Tongue (tissue), 2 donors: Measurements from ENCODE around the gene DROSHA. TPM values are rescaled to one million over a fixed set of nuclear protein-coding genes. Genes with fewer than 3 reads are reported as not detected.

Experiments
- DNase-seq: peaks from one replicate; pipeline ENCODE4 v3.0.0-alpha.2; 2015
- total RNA-seq: library from RNA; depleted of rRNA; stranded (reverse); fragments of >200 nt; gene quantifications from one replicate; pipeline ENCODE4 v1.2.3, GENCODE V29; 2014

Gene DROSHA
- total RNA-seq, 1 donor from 2014 or later = 48.4 TPM

DNA sequence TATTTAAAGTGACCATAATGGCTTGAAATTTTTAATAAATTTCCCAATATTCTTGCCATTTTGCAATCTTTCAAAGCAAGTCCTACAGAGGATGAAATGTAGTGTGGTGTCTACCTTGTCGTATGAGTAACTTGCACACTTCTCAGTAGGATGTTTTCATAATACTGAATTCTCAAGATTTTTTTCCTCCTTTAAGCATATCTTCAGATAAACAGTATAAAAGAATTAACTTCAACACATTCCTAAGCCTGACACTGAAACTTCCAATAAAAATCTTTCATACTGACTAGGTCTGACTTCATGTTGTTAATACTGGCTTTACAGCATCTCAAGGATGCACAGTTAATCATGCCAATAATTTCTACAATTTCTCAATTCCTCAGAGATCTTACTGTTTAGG lies 62.0 kb downstream of the DROSHA start:
- no peak for DNase-seq

DNA sequence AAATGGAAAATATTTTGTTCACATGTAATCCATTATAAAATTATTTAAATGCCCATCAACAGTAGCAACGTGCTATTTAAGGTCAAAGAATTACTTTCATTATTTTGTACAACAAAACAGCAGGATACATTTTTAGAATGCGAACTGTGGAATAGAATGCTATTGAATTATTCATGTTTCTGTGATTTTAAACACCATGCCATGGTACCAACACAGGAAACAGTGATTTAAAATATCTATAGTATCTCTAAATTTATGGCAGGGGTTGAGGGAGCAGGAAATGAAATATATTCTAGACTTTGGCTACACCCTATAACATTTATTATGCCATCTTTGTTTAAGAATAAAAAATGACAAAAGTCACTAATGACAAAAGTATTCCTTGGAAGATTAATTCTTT lies 62.4 kb downstream of the DROSHA start:
- DNase-seq = no peak

- DNase-seq = no peak
These were observed 66.6 kb downstream of the DROSHA start for GRCh38 chr5:31465291-31465690.

DNA sequence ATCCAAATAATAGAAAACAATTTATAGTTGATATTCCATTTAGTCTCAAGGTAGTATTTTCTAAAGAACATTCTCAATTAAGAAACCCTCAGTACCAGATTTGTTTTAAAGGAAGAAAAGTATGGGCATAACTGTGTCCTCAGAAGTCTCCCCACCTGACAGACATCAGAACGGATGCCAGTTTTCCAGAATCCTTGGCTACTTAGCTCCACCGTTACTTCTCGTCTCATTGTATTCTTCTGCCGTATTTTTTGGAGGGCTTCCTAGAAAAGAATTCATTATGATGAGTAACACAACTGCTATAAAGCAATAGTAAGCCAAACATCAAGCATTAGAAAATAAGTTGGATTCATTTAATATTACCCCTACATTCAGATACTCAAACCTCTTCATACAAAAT lies 67.8 kb downstream of the DROSHA start:
- DNase-seq = no peak

DNA sequence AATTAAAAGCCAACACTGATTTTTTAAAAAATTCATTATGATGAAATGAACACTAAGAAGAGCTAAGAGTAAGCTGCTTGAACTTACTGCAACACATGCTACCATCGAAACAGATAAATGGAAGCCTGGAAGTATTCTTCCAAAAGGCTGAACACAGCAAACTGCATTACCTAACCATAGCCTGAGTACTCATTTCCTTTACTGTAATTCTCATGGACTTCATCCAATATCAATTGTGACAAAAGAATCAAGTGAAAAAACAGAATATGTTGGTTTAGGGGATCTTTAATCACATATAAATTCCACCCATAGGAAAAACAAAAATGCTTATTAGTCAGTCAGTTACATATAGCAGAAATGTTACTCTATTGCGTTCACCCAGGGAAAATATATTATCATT lies 68.5 kb downstream of the DROSHA start:
- DNase-seq = no peak

DNA sequence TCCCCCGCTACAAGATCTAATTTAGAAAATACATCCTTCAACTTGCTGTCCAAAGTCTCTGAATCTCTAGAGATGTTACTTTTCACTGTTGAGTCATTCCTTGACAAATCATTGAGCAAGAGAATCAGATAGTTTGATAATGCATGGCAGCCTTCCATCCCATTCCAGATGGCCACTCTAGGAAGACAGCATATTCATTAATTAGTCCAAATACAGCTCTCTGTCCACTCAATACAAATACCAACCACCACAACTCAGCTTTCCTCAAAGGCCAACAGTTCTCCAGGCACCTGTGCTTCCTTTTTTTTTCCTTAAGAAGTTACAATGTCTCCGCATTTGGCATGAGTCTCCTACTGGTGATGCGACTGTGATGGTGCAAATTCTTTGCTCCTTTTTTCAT lies 72.3 kb downstream of the DROSHA start:
- DNase-seq = no peak

- DNase-seq = no peak
These were observed 76.7 kb downstream of the DROSHA start for GRCh38 chr5:31455172-31455571.

- no peak for DNase-seq
These were observed 78.4 kb downstream of the DROSHA start for GRCh38 chr5:31453522-31453921.

DNA sequence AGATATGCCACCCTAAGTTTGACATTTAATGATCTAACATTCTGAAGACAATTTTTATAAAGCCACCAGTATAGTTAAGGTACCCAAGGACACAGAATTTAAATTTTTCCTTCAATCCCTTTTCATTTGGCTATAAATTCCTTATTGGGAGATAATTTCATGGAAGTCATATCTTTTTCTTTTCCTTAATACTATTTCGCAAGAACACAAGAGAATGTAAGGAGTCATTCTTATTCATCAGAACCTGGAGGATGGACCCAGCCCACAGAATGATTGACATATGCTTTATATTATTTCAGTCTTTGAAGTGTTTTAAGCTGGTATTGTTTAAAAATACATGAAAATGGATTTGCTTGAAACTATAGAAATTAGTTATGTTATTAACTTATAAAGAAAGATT lies 79.6 kb downstream of the DROSHA start:
- DNase-seq = no peak

- DNase-seq = no peak
These were observed 81.9 kb downstream of the DROSHA start for GRCh38 chr5:31449962-31450361.

GRCh38 chr5:31449174-31449573 lies 82.7 kb downstream of the DROSHA start:
- no peak for DNase-seq

DNA sequence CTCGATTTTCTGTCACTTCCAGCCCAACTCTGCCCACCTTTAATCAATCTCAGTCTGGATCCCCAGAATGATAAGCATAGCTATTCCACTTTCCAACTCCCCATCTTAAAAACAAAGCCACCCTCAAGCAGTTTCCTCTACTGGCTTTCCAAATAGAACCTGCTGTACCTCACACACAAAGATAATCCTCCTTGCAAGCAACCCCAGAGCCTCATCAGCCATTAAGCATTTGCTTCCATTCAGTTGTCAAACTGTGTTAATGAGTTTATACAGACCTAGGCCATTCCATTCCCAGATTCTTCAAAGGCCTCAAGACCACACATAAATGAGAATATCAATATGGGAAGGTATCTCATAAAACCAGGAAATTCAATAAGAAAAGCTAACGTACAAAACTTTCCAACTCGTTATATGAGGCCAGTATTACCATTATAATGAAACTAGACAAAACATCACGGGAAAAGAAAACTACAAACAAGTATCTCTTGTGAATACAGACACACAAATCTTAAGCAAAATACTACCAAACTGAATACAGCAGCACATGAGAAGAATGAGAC lies 86.8 kb downstream of the DROSHA start:
- no peak for DNase-seq

- no peak for DNase-seq
These were observed 88.3 kb downstream of the DROSHA start for GRCh38 chr5:31443572-31443971.

DNA sequence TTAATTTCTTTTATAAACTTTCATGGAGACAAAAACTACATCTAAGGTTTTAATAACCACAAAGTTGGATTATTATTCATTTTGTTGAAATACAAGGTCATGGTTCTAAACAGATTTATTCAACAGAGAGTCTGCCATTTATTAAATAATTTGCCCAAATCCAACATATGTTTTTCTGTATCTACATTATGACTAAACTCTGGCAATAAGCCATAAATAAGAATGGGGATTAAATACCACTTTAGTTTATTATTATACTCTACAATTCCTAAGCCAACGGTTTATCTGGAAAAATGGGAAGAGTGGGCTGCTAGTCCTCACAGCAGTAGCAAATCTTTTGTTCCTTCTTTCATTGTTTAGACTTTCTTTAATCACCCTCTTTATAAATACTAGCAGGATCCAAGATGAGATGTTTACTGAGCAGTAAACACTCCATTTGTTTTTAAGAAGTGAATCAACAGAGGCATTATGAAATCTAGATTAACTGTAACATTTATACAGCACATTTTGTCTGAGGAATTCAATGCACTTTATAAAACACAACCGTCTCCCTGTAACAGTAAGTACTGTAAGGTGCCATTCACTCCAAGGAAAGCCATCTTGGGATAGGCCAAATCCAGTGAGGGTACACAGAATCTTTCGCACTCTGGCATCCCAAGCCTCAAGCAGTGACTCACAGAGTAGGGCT lies 89.7 kb downstream of the DROSHA start:
- DNase-seq = peak; percentile 34

GRCh38 chr5:31436851-31437250 lies 95.0 kb downstream of the DROSHA start:
- DNase-seq = no peak

DNA sequence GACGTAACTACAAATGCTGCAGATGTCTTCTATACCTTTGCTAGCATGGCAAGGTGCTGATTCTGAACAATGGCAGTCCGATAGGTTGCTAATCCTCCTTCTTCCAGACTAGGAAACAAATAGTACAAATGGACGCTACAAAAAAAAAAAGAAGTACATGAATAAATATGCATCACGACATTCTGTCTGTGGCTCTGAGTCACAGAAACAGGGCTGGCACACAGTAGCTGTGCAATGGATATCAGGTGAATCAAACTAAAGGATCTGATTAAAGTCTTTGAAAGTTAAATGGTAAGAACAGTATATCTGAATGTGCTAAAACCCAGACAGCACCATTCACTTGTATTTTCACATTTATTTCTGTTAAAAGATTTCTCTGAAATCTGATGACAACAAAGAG lies 96.2 kb downstream of the DROSHA start:
- no peak for DNase-seq

- no peak for DNase-seq
These were observed 97.0 kb downstream of the DROSHA start for GRCh38 chr5:31434898-31435297.

GRCh38 chr5:31433229-31433628 lies 98.7 kb downstream of the DROSHA start:
- DNase-seq = no peak

DNA sequence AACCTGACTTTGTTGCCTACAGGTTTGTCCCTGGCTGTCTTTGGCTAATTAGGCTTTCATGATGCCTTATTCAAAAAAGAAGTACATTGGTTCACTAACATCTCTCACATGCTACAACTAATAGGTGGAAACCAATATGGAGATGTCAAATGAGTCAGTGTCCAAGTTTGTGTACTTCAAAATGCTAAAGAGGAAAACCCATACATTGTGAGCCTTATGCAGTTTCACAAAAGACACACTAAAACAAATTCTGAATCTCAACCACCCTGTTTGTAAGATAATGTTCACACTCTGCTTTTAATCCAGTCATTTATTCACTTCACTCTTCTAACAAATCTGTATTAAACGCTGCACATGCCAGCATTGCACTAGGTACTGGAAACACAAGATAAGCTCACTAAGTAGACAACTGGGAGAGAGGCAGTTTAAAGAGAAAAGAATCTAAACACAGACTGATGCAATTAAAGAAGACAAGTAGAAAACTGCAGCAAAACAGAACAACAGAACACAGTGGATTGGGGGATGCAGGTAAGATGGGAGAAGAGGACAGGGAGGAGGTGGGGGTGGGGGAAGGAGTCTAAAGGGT lies 104.1 kb downstream of the DROSHA start:
- no peak for DNase-seq

DNA sequence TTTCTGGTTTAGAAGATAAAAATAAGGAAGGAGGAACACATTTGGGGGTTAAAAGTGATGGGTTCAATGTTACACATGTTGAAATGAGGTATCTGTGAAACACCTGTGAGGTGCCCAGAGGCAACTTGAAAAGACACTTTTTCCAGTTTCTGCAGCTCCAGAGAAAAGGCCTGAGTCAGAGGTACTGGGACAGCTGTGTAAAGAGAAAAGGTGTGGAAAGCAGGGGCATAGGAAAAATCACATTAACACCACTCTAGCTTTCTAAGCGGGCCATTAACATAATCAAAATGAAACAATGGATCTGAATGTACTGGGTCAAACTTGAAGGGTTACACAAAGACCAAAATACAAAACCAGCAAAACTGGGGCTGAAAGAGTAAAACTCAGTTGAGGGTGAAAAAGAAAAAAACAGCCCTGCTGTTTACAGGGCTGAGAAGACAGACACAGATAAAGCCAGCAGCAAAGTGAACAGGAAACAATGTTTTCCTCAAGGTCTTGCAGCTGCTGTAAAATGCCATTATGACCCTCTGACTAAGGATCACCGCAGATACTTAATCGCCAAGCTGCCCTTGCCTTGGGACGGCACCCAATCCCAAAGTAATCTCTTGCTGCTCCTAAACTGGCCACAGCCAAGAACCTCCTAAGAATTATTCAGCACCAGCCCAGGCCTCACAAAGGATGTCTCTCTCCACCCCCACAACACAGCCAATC lies 104.7 kb downstream of the DROSHA start:
- no peak for DNase-seq

DNA sequence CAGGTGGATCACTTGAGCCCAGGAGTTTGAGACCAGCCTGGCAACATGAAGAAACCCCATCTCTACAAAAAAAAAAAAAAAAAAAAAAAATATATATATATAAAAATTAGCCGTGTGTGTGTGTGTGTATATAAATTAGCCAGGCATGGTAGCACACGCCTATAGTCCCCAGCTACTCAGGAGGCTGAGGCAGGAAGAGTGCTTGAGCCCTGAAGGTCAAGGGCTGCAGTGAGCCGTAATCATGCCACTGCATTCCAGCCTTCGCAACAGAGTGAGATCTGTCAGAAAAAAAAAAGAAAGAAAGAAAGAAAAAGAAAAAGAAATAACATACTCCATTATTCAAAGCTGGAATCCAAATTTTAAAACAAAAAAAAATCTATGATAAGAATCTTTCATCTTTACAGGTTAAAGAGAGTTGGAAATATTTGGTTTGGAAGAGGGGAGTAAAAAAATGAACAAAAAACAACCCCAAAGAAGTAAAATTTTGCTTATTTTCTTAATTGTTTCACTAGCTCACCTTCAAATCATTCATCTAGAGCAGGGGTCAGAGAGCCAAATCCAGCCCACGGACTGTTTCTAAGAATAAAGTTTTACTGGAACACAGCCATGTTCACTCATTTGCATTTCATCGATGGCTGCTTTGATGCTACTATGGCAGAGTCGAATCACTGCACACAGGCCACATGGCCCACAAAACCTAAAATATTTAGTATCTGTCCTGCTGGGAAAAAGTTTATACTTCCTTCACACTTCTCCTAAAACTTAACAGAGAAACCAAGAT lies 109.9 kb downstream of the DROSHA start:
- DNase-seq = no peak

GRCh38 chr5:31417512-31417911 lies 114.4 kb downstream of the DROSHA start:
- DNase-seq = no peak

GRCh38 chr5:31416547-31416946 lies 115.3 kb downstream of the DROSHA start:
- DNase-seq = no peak
